Neural progenitor cell (in vitro differentiated cells): ENCODE results near the gene LSM10.

Experiments used
- CTCF ChIP-seq: fragments of 200-600 bp; sonication (generic); IDR thresholded peaks from 2 replicates; pipeline ENCODE4 v1.5.1; 2017; ENCODE audit warnings: antibody characterized with exemption, mild to moderate bottlenecking
- EZH2 ChIP-seq: fragments of 200-600 bp; sonication (generic); IDR thresholded peaks from 2 replicates; pipeline ENCODE4 v1.6.1; 2017; ENCODE audit warnings: antibody characterized with exemption, mild to moderate bottlenecking, moderate library complexity

DNA sequence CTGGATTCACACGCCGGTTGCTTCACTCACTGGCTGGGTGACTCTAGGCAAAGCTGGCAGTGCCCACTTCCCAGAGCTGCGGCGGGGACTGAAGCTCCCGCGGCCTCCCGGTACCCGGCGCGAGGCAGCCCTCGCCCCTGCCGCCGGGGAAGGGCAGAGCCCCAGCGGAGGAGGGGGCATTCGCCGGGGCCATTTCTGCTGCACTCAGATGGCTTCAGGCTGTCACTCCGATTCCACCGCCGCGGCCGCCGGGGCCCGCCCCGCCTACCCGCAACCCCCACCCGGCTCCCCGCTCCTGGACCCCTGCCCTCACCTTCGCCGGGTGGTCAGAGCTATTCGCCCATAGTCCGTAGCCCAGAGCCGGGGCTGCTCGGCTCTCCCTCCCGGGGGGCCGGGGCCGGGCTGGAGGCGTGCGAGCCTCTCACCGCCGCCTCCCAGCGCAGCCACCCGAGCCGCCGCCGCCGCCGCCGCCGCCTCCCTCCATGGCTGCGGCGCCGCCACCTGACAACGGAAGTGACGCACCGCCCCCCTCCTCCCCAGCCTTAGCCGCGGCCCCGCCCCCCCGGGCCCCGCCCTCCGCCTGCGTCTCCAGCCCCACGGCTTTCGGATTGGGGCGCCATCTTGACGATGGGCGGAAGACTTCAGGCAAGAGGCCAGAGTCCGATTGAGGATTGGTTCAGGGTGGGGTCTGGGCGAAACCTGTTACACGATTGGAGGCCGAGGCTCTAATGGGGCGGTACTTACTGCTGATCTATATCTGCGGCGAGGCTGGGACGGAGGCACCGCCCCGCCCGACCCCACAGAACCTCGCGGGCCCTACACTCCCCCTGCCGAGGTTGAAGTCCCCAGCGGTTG is 12.1 kb downstream of the LSM10 start, which contains the start of gene STK40:
- TF ChIP-seq CTCF (no peak), EZH2 (no peak)
